Measurements from ENCODE around the gene TREML1.

TREML1 gene

GRCh38 chr6:41197234-41197633, 43.1 kb upstream of the TREML1 start:
- DNase-seq (ENCODE audit: low read depth): no peak

GRCh38 chr6:41194386-41194785, 40.2 kb upstream of the TREML1 start:
- H3K4me3 ChIP-seq (ENCODE audit: control insufficient read depth, low read depth, low read length): no peak overlapping the region
- no peak for DNase-seq (ENCODE audit: low read depth)
- TF ChIP-seq, protein P1, sequence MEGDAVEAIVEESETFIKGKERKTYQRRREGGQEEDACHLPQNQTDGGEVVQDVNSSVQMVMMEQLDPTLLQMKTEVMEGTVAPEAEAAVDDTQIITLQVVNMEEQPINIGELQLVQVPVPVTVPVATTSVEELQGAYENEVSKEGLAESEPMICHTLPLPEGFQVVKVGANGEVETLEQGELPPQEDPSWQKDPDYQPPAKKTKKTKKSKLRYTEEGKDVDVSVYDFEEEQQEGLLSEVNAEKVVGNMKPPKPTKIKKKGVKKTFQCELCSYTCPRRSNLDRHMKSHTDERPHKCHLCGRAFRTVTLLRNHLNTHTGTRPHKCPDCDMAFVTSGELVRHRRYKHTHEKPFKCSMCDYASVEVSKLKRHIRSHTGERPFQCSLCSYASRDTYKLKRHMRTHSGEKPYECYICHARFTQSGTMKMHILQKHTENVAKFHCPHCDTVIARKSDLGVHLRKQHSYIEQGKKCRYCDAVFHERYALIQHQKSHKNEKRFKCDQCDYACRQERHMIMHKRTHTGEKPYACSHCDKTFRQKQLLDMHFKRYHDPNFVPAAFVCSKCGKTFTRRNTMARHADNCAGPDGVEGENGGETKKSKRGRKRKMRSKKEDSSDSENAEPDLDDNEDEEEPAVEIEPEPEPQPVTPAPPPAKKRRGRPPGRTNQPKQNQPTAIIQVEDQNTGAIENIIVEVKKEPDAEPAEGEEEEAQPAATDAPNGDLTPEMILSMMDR (IDR thresholded peaks at IDR 0.05; ENCODE audit: control insufficient read depth, insufficient read depth, low read depth, low read length, missing control alignments): no peak

More at GRCh38 chr6:41197234-41197633, 43.1 kb upstream of the TREML1 start:
- TF ChIP-seq, protein P1 (IDR thresholded peaks at IDR 0.05; ENCODE audit: control insufficient read depth, insufficient read depth, low read depth, low read length, missing control alignments): no peak
- no peak overlapping the region for H3K4me3 ChIP-seq (ENCODE audit: control insufficient read depth, low read depth, low read length)

GRCh38 chr6:41193884-41194283, 39.7 kb upstream of the TREML1 start:
- DNase-seq (ENCODE audit: low read depth): no peak
- TF ChIP-seq, protein P1 (IDR thresholded peaks at IDR 0.05; ENCODE audit: control insufficient read depth, insufficient read depth, low read depth, low read length, missing control alignments): no peak

GRCh38 chr6:41193171-41193734, 39.1 kb upstream of the TREML1 start:
- H3K4me3 ChIP-seq (ENCODE audit: control insufficient read depth, low read depth, low read length): no peak overlapping the region

More at GRCh38 chr6:41193884-41194283, 39.7 kb upstream of the TREML1 start:
- no peak overlapping the region for H3K4me3 ChIP-seq (ENCODE audit: control insufficient read depth, low read depth, low read length)

DNA sequence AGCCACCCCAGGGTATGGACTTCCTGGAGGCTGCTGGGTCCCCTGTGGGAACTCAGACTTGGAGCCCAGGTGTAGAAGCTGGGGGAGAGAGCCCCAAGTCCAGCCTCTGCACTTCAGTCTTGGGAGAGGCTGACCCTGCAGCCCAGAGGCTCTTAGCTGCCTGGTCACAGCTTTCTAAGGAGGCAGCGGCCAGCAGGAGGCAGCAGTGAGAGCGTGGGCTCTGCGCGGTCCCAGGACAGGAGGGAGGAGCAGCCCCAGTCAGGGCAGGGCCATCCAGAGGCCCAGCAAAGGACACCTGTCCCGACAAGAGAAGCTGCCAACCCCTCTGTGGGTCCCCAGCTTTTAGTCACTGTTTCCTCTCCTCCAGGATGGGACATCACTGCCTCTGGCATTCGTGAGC, 37.4 kb upstream of the TREML1 start:
- DNase-seq (ENCODE audit: low read depth): no peak
- TF ChIP-seq, protein P1 (IDR thresholded peaks at IDR 0.05; ENCODE audit: control insufficient read depth, insufficient read depth, low read depth, low read length, missing control alignments): peak; percentile 62
- no peak overlapping the region for H3K4me3 ChIP-seq (ENCODE audit: control insufficient read depth, low read depth, low read length)

More at GRCh38 chr6:41193171-41193734, 39.1 kb upstream of the TREML1 start:
- TF ChIP-seq, protein P1 (IDR thresholded peaks at IDR 0.05; ENCODE audit: control insufficient read depth, insufficient read depth, low read depth, low read length, missing control alignments): no peak
- DNase-seq (ENCODE audit: low read depth): no peak

GRCh38 chr6:41190791-41191190, 36.6 kb upstream of the TREML1 start:
- H3K4me3 ChIP-seq (ENCODE audit: control insufficient read depth, low read depth, low read length): no peak overlapping the region
- TF ChIP-seq, protein P1 (IDR thresholded peaks at IDR 0.05; ENCODE audit: control insufficient read depth, insufficient read depth, low read depth, low read length, missing control alignments): no peak
- no peak for DNase-seq (ENCODE audit: low read depth)

Measured in AG09309 (cell line).